Measurements from ENCODE around the gene UBD. TPM values are rescaled to one million over a fixed set of nuclear protein-coding genes. Genes with fewer than 3 reads are reported as not detected.

The UBD gene
- total and polyA plus RNA-seq, 10 donors, result 10.8 to 121 (median 27.1) TPM

GRCh38 chr6:29527564-29527963 lies 32.0 kb downstream of the UBD start:
- Histone ChIP-seq H3K27ac (no peak overlapping the region), H3K36me3 (no peaks in the 10 kb centered on the region), H3K9me3 (no peaks in the 10 kb centered on the region), H3K27me3 (replicated peaks in 1 of 7) (peaks cover 0 to 9% (median 0%) of the 10 kb centered on the region in 7 donors), H3K4me3 (no peak overlapping the region), H3K4me1 (no peaks in the 10 kb centered on the region)
- DNase-seq, result no peak
- 66 to 94% (median 77%) methylated on average over 2 of the region's 2 CpGs; no CpG with 5 or more reads in 1 of the 5 donors for WGBS, 5 donors
- TF ChIP-seq CTCF (IDR thresholded peaks at IDR 0.05 in 8 of 11, conservative IDR thresholded peaks at IDR 0.05 in 3 of 11) (no peak), POLR2A (IDR thresholded peaks at IDR 0.05) (no peak)
- intact Hi-C loops (cut with DNase I; ENCODE audit: low total_unique reads), result no loop called here

GRCh38 chr6:29527126-29527525 lies 32.4 kb downstream of the UBD start:
- DNase-seq, result no peak
- Histone ChIP-seq H3K36me3 (no peaks in the 10 kb centered on the region), H3K9me3 (no peaks in the 10 kb centered on the region), H3K27me3 (replicated peaks in 1 of 7) (peaks cover 0 to 9% (median 0%) of the 10 kb centered on the region in 7 donors), H3K4me3 (no peak overlapping the region), H3K27ac (no peak overlapping the region), H3K4me1 (no peaks in the 10 kb centered on the region)
- intact Hi-C loops (cut with DNase I; ENCODE audit: low total_unique reads), result no loop called here
- TF ChIP-seq POLR2A (IDR thresholded peaks at IDR 0.05) (no peak), POLR2AphosphoS5 (IDR thresholded peaks at IDR 0.05) (no peak), CTCF (IDR thresholded peaks at IDR 0.05 in 8 of 11, conservative IDR thresholded peaks at IDR 0.05 in 3 of 11) (no peak)
- WGBS, 5 donors, result 71 to 94% (median 81%) methylated on average over 1 of the region's 1 CpG

- Histone ChIP-seq H3K27ac (no peak overlapping the region), H3K36me3 (no peaks in the 10 kb centered on the region), H3K4me3 (no peak overlapping the region), H3K9me3 (no peaks in the 10 kb centered on the region), H3K4me1 (no peaks in the 10 kb centered on the region), H3K27me3 (replicated peaks in 1 of 7) (peaks cover 0 to 9% (median 0%) of the 10 kb centered on the region in 7 donors)
- DNase-seq, result no peak
- no peak for TF ChIP-seq POLR2AphosphoS5 (IDR thresholded peaks at IDR 0.05)
- TF ChIP-seq POLR2A (IDR thresholded peaks at IDR 0.05), result no peak
- no peak for TF ChIP-seq CTCF (IDR thresholded peaks at IDR 0.05 in 8 of 11, conservative IDR thresholded peaks at IDR 0.05 in 3 of 11)
- 0 to 2% (median 0%) methylated on average over 1 of the region's 1 CpG for WGBS, 5 donors
- intact Hi-C loops (cut with DNase I; ENCODE audit: low total_unique reads), result no loop called here
Measured at GRCh38 chr6:29525311-29525639, 34.3 kb downstream of the UBD start.

- DNase-seq, result no peak
- no peaks in the 10 kb centered on the region for H3K36me3 ChIP-seq
Measured at GRCh38 chr6:29524444-29525310, 34.9 kb downstream of the UBD start.

More at GRCh38 chr6:29524444-29525310, 34.9 kb downstream of the UBD start:
- intact Hi-C loops (cut with DNase I; ENCODE audit: low total_unique reads), result no loop called here
- no peak overlapping the region for H3K27ac ChIP-seq
- H3K4me3 ChIP-seq, result no peak overlapping the region
- no peaks in the 10 kb centered on the region for H3K9me3 ChIP-seq
- H3K4me1 ChIP-seq, result no peaks in the 10 kb centered on the region
- peaks cover 0 to 9% (median 0%) of the 10 kb centered on the region in 7 donors for H3K27me3 ChIP-seq (replicated peaks in 1 of 7)
- 44 to 62% (median 56%) methylated on average over 7 of the region's 7 CpGs for WGBS, 5 donors
- TF ChIP-seq POLR2A (IDR thresholded peaks at IDR 0.05) (no peak), POLR2AphosphoS5 (IDR thresholded peaks at IDR 0.05) (no peak), CTCF (IDR thresholded peaks at IDR 0.05 in 8 of 11, conservative IDR thresholded peaks at IDR 0.05 in 3 of 11) (no peak)

Measured in spleen (tissue), 11 donors.